ENCODE data around the gene PEAR1.

PEAR1 gene

GRCh38 chr1:156859523-156860112, 33.9 kb upstream of the PEAR1 start:
- no peak for DNase-seq (ENCODE audit: low spot score)

- DNase-seq (ENCODE audit: low spot score) = peak; percentile 40
Observed at GRCh38 chr1:156860113-156860627, 33.3 kb upstream of the PEAR1 start.

- peak; percentile 39 for DNase-seq (ENCODE audit: low spot score)
Observed at GRCh38 chr1:156860628-156861423, 32.7 kb upstream of the PEAR1 start, which contains the start of gene NTRK1. Gene NTRK1 (plus strand): TSS chr1:156860865. CDS start chr1:156860935, 70 bp downstream.

GRCh38 chr1:156862584-156862983, 30.9 kb upstream of the PEAR1 start:
- no peak for DNase-seq (ENCODE audit: low spot score)

- no peak for DNase-seq (ENCODE audit: low spot score)
Observed at GRCh38 chr1:156862997-156863599, 30.4 kb upstream of the PEAR1 start.

GRCh38 chr1:156863631-156864030, 29.9 kb upstream of the PEAR1 start:
- no peak for DNase-seq (ENCODE audit: low spot score)

GRCh38 chr1:156864796-156865195, 28.7 kb upstream of the PEAR1 start:
- DNase-seq (ENCODE audit: low spot score) = no peak

DNA sequence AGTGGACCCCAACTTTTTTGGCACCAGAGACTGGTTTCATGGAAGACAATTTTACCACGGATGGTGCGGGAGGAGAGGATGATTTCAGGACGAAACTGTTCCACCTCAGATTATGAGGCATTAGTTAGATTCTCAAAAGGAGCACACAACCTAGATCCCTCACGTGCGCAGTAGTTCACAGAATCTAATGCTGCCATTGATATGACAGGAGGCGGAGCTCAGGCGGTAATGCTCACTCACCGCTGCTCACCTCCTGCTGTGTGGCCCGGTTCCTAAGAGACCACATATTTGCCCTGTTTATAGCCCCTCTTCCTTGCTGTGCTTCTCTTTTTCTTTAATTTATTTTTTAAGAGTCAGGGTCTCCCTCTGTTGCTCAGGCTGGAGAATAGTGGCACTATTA, 28.3 kb upstream of the PEAR1 start:
- DNase-seq (ENCODE audit: low spot score) = no peak

DNA sequence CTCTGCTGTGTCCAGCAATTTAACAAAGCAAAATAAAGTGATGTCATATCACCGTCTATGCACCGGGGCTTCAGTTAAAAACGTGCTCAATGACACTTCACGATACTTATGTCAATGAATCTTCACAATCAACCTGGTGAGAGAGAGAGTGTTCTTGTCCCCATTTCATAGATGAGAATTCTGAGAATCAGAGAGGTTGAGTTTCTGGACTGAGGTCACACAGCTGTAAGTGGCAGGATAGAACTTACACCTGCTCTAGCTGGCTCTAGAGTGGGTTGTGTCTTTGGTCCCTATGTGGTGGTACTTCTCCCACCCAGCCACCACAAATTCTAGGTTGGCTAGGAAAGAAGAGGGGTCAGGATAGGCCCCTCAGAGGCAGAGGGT, 27.7 kb upstream of the PEAR1 start:
- no peak for DNase-seq (ENCODE audit: low spot score)

GRCh38 chr1:156866249-156866909, 27.1 kb upstream of the PEAR1 start:
- DNase-seq (ENCODE audit: low spot score) = no peak

DNA sequence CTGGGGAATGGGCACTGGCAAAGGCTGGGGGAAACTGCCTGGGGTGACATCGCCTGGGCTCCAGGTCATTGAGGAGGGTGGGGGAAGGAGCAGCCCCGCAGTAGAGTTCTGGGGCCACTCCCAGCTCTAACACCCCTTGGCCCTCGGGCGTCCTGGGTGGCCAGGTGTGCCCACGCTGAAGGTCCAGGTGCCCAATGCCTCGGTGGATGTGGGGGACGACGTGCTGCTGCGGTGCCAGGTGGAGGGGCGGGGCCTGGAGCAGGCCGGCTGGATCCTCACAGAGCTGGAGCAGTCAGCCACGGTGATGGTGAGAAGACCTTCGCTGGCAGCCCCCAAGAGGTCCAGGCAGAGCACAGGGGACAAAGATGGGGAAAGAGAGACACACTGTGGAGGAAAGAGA, 25.2 kb upstream of the PEAR1 start:
- DNase-seq (ENCODE audit: low spot score) = no peak

DNA sequence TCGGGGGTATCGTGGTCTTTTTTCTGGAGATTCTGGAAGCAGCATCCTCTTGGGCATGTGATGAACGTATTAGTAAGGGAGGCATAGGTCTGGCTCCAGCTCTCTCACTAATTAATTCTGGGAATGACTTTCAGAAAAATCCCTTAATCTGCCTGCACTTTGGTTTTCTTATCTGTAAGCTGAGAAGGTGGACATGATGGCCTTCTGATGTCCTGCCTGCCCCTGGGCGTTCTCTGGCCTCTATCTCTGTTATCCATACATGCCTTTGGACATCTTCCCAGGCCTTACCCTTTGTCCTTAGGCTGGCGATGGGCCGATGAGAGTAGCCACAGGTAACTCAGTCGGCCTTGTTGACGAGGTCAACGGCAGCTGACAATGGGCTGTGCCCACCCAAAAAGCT, 24.1 kb upstream of the PEAR1 start:
- DNase-seq (ENCODE audit: low spot score) = no peak

DNA sequence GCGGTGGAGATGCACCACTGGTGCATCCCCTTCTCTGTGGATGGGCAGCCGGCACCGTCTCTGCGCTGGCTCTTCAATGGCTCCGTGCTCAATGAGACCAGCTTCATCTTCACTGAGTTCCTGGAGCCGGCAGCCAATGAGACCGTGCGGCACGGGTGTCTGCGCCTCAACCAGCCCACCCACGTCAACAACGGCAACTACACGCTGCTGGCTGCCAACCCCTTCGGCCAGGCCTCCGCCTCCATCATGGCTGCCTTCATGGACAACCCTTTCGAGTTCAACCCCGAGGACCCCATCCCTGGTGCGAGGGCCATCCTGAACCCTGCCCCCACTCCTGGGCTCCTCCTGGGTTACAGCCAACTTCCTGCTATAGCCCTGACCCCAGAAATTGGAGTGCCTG, 19.9 kb upstream of the PEAR1 start:
- DNase-seq (ENCODE audit: low spot score) = no peak

DNA sequence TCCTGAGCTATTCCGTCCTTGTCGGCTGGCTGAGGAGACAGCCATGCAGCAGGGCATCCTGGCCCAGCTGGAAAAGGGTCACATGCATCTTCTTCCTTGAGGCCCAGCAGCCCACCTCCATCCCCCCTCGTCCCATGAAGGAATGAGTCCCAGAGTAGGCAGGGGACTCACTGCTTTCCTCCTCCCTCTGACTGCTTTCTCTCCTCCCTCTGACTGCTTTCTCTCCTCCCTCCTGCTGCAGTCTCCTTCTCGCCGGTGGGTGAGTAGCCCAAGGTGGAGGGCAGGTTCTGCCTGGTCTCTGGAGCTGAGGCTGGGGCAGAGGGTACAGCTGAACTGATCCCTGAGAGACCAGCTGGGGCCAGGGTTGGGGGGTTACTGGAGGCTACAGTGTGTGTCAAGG, 19.4 kb upstream of the PEAR1 start:
- DNase-seq (ENCODE audit: low spot score) = no peak

- DNase-seq (ENCODE audit: low spot score) = no peak
Observed at GRCh38 chr1:156874572-156875340, 18.8 kb upstream of the PEAR1 start.

- DNase-seq (ENCODE audit: low spot score) = no peak
Observed at GRCh38 chr1:156875341-156875615, 18.2 kb upstream of the PEAR1 start.

DNA sequence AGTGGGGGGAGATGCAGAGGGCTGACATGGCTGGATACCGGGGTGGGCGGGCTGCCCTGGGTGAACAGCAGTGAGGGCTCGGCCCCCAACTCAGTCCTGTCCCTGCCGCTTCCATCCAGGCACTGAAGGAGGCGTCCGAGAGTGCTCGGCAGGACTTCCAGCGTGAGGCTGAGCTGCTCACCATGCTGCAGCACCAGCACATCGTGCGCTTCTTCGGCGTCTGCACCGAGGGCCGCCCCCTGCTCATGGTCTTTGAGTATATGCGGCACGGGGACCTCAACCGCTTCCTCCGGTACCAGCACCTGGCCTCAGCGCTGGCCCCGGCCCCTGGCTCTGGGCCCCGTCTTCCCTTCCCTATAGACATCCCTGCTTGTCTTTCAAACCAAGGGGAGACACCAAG, 17.2 kb upstream of the PEAR1 start:
- no peak for DNase-seq (ENCODE audit: low spot score)

- no peak for DNase-seq (ENCODE audit: low spot score)
Observed at GRCh38 chr1:156877433-156878170, 15.9 kb upstream of the PEAR1 start.

- no peak for DNase-seq (ENCODE audit: low spot score)
Observed at GRCh38 chr1:156879876-156880275, 13.6 kb upstream of the PEAR1 start.

GRCh38 chr1:156880473-156880872, 13.0 kb upstream of the PEAR1 start:
- no peak for DNase-seq (ENCODE audit: low spot score)

- DNase-seq (ENCODE audit: low spot score) = no peak
Observed at GRCh38 chr1:156881101-156881500, 12.4 kb upstream of the PEAR1 start.
